HG03442 (cell line): ENCODE measurements around the gene ZNF354C.

Experiments
- ATAC-seq: cut with Tn5 transposase; IDR thresholded peaks from one replicate; pipeline ENCODE4 v1.9.1; 2021; ENCODE audit warnings: mild to moderate bottlenecking, moderate library complexity; ENCODE audit not compliant: unreplicated experiment

ZNF354C gene

GRCh38 chr5:179127136-179128040 is 67.2 kb downstream of the ZNF354C start:
- ATAC-seq: no peak

GRCh38 chr5:179128041-179128365 is 67.8 kb downstream of the ZNF354C start:
- no peak for ATAC-seq

- no peak for ATAC-seq
These were observed 68.8 kb downstream of the ZNF354C start for GRCh38 chr5:179128976-179129375.

GRCh38 chr5:179129607-179130071 is 69.5 kb downstream of the ZNF354C start:
- no peak for ATAC-seq

GRCh38 chr5:179130101-179130681 is 70.0 kb downstream of the ZNF354C start:
- ATAC-seq: no peak

GRCh38 chr5:179131321-179131835 is 71.2 kb downstream of the ZNF354C start:
- ATAC-seq: no peak

GRCh38 chr5:179131886-179132585 is 71.9 kb downstream of the ZNF354C start:
- no peak for ATAC-seq

GRCh38 chr5:179132586-179133355 is 72.6 kb downstream of the ZNF354C start:
- no peak for ATAC-seq
